RCC 7860 (cell line): ENCODE results near the gene TTLL5.

ENCODE experiments used
- DNase-seq: peaks from one replicate; pipeline ENCODE4 v3.0.0-alpha.2; 2015; ENCODE audit warnings: low spot score
- FAIRE-seq: peaks from 2 replicates; lab custom pipeline; 2012; peaks lifted over from hg19 to GRCh38; lab: Jason Lieb, UNC

Gene TTLL5

DNA sequence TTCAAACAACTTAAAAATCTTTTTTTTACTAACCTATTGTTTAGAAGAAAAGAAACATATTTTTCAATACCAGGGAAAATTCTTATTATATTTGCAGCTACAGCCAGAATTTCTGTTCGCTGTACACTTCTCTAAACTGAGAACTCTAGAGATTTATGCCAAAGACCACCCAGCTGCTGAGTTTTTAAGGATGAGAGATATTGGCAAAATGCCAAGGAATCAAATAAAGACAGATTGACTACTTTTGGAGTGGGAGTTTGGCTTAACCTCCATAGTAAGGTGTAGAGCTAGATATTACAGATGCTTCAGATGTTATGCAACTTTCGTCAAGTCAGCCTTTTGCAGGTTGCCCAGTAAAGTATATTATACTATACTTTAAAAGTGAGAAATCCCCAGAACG, 71.8 kb downstream of the TTLL5 start:
- DNase-seq = no peak
- no peak for FAIRE-seq

DNA sequence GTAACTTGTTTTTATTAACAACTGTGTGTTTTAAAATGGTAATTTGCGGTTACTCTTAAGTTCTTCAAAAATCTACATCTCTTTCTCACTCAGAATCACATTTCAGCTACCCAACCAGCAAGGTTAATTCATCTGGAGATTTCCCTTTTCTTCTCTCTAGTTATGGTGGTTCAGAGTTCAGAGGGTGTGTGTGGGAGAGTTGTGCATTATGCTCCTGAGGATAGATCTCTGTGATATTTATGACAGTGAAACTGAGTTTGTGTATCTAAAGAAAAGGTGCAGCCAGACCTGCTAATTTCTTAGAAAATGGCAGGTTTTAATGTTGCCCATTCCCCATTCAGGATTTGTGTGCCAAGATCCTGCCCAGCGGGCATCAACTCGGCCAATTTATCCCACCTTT, 73.8 kb downstream of the TTLL5 start:
- FAIRE-seq = no peak
- DNase-seq = no peak

DNA sequence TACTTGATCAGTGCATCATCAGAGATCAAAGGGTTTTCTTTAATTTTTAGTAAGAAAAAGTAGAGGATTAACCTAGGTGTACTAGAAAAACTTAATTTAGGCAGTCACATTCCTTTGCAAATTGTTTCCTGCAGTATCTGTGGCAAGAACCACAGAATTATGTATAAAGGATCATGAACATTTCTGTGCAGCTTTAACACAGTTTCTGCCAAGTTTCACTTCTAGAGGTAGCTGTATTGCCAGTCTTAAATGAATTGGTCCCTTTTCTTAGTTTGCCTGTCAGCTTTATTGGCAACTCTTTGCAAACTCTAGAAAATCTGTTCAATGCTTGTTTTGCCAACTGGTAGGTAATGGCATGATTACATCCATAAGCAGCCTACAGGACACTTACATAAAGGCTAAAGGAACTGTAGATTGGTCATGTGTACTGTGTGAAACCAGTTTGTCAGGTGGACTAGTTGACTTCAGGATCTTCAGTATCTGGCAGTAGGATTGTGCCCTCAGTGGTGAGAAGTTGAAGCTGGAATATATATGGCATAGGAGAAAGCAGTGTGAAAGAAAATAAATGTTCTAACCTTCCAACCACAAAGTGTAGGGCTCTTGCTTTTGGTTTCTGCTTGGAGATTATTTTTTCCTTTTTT, 75.9 kb downstream of the TTLL5 start:
- DNase-seq = no peak
- no peak for FAIRE-seq

DNA sequence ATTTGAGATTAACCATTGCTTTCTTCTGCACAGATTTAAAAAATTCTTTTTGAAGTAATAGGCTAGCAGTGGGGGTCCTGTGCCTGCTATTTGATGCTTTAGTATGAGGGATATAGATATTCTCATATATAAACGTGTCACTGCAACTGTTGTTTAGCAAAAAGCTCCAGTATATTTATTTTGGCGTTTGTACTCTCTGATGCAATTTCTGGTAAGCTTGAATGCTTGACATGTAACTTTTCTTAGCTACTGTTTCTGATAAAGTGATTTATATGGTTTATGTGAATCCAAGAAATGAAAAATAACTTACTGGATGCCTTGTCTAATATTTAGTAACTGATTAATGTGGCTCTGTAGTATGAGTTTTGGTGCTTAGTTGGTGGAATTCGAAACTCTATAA, 77.1 kb downstream of the TTLL5 start:
- DNase-seq (no peak), FAIRE-seq (no peak)

DNA sequence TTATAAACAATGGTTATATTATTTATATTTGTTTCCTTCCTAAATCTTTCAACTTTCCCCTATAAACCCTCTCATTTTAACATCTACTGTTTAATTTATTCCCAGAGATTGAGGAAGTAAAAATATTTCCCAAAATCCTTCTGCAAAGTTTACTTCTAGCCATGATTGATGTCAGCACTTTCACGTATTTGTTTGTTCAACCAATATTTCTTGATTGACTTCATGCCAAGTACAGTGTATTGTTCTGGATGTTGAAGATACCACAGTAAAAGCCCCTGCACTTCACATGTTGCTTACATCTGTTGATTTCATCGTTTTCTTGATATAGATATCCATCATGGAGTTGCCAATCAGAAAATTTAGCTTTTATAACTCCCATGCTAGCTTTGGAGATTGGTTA, 81.8 kb downstream of the TTLL5 start:
- FAIRE-seq (no peak), DNase-seq (no peak)

DNA sequence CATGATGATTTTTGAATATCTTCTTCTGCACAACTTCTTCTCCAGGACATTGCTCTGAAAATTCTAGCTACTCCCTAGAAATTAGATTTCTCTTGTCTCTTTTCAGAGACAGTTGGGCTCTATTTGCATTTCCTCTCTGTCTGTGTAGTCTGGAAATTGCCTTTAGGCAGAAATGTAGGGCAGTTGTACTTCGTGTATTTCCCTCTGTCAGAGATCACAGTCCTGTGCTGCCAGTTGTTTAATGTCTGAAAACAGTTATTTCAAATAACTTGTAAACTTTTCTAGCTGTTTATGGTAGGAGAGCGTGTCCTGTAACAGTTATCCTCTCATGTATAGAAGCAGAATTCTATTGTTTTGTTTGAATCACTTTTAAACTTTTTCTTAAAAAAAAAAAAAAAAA, 86.9 kb downstream of the TTLL5 start:
- DNase-seq (no peak), FAIRE-seq (no peak)

DNA sequence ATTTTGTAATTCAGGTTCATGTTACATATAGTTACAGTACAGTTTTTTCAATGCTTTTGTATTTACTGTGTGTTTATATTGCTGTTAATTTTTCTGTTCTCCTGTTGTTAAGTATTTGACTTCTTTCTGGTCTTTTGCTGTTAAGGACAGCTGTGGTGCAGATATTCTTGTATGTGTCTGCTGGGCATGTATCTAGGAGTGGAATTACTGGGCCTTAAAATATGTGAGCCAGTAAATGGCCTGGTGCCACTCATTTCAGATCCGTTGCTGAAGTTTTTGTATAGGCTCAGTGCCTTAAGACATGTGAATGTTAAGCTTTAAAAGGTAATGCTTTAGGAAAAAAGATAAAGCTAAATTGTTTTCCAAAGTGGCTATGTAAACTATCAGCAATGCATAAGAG, 87.3 kb downstream of the TTLL5 start:
- DNase-seq = no peak
- no peak for FAIRE-seq

DNA sequence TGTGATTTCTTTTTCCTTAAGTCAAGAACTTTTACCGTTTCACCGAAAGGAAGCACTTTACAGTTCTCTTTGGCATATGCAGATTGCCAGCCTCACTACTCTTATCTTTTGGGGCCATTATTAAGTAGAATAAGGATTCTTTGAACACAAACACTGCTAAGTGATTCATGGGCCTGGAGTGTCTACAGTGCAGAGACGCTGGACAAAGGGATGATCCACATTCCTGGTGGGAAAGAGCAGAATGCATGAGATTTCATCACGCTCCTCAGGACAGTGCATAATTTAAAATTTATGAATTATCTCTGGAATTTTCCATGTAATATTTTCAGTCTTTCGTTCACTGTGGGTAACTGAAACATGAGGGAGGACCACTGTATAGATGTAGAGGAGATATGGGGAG, 90.2 kb downstream of the TTLL5 start:
- no peak for FAIRE-seq
- DNase-seq = no peak

DNA sequence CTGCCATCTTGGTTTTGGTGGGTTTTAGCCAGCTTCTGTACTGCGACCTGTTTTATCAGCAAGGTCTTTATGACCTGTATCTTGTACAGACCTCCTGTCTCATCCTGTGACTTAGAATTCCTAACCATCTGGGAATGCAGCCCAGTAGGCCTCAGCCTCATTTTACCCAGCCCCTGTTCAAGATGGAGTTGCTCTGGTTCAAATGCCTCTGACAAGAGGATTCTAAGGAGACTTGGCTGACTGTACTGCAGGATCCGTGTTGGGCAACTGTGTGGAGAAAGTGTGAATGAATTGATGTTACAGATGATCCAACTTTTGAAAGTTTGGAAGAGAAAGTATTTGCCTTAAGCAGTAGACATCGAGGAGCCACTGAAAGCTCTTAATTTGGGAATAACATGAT, 91.0 kb downstream of the TTLL5 start:
- FAIRE-seq = no peak
- no peak for DNase-seq

DNA sequence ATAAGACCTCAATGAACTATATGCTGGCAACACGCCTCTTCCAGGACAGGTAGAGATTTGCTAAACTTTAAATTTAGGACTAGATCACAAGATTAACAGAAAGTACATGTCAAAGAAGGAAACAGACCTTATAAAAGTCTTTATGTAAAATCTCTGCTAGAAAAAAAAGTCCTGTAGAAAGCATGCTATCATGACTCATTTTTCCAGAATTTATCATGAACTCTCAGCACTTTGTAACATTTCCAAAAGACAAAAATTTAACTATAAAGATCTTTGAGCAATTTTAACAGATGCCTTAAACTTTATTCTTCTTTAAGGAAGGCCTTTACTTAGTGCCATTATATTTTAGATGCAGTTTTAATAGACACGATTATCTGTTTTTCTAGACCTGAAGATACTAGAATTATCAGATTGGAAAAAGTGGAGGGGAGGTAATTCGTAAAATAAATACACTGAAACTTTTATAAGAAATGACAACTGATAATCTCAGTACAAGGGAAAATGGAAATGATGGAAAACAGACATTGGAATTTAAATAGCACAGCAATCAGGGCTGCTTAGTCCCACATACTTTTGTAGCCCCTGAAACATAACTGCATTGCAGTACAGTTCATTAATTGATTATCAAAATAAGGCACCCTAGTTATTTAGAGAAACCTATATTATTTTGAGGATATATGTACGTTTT, 92.0 kb downstream of the TTLL5 start:
- no peak for FAIRE-seq
- DNase-seq = no peak

DNA sequence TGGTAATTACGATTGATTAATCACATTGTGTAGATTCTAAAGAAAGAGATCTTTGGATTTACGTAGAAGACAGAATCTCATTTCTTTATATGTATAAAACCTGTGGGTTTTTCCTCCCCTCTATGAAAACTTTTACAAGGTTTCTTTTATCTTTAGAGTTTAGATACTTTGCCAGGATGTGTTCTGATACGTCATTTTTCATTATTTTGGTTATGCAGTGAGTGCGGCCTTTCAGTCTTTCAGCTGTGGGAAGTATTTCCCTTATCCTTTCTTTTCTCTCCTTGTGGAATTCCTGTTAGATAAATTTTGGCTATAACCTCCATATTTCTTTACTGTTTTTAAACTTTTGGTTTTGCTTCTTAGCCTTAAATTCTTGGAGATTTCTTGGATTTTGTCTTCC, 92.7 kb downstream of the TTLL5 start:
- FAIRE-seq (no peak), DNase-seq (no peak)

DNA sequence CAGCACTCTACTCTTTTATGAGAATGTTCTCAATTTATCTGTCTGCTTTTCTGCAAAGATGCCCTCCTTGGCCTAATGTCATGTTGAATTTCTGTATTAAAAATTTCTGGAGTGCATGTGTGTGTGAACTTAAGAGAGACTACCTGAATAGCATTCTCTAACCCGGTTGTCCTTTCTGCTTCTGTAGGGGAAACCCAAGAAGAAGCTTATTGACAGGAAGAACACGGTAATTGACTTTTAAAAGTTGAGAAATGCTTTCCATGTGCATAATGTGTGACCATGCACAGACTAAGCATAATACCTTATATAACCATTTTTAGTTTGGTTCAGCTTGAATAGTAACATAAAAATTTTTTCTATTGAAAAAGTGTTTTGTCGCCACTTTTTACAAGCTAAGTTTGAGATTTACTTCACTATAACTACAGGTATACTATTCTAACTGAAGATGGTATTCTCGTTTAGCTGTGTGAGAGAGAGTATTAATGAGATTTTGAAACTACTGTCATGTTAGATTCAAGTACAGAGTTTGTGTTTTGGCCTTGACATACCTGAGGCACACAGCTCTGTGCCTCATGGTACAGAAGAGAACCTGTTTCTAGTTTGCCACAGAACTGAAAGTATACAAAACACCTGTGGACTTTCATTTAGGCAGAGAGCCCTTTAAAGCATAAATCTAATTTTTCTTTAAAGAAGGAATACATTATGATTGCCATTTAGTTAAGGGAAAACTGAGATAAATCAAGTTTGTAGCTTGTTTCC, 96.8 kb downstream of the TTLL5 start:
- no peak for DNase-seq
- no peak for FAIRE-seq

DNA sequence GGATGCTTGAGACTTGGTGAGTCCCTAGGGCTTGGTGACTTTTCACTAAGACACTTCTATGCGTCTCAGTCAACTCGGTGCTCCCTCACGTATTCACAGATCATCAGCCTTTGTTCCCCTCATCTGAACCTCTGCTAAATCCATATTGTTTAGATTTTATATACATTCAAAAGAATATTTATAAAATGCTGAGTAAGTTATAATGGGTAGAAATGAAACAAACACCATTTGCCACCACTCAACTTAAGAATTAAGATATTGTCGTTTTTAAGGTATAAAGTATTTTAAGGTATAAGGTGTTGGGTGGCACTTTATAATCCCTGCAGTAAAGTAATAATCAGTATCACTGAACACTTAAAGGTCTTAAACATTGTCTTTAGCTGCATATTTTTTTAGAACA, 103.0 kb downstream of the TTLL5 start:
- DNase-seq = no peak
- FAIRE-seq = no peak

DNA sequence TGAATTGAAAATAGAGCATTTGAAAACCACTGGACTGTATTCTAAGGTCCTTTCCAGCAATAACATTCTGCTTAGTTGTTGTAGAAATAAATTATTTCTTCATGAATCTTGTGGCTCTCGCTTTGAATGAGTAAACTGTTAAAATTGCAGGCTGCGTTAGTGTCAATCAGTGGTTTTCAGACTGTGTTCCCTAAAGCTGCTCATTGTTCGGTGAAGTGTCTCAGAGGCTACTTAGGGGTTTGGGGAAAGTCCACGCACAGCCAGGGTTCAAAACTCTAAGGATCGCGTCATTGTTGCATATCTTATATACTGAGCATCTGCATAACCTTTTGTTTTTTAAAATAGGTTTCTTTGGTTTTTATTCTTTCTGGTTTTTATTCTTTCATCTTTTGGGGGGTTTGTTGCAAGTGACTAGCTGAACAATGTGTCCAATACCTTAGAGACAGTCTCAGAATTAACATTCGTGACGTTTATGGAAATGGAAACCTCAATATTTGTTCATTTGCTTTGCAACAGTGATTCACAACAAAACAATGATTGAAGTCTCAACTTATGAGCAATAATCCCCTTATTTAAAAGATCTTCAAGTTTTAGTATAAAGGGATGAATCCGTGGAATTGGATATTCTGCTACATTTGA, 108.1 kb downstream of the TTLL5 start:
- no peak for FAIRE-seq
- no peak for DNase-seq

DNA sequence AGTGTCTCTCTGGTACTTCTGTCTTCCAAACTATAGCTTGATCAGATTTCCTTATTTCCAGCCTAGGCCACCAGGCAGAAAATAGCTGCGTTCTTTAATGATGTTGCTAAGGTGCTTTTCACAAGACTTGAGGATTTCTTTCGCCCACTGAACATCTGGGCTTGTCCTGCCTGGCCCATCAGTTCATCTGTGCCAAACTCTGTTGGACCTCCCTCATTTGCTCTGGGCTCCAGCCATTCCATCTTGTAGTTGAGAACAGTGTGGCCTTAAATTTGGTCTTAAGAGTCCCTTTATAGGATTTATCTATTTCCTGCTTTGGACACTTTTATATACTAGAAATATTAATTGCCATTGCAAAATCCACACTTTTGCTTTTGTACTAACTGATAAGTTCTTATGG, 109.6 kb downstream of the TTLL5 start:
- no peak for FAIRE-seq

DNA sequence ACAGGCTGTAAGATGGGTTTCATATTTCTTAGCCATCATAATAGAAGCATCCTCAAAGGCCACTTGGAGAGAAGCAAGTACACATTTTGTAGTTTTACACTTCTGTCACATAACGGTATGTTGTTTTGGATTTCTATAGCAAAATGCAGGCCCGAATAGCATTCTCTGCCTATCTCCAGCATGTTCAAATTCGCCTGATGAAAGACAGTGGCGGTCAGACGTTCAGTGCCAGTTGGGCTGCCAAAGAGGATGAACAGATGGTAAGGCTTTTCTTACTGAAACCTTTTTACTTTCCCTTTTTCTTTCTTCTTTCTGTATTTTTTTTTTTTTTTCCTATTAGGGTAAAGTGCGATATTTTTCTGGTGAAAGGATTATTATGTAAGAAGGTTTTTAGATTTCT, 110.5 kb downstream of the TTLL5 start:
- DNase-seq = no peak
- no peak for FAIRE-seq

More for the DNA sequence above, 109.6 kb downstream of the TTLL5 start:
- no peak for DNase-seq

DNA sequence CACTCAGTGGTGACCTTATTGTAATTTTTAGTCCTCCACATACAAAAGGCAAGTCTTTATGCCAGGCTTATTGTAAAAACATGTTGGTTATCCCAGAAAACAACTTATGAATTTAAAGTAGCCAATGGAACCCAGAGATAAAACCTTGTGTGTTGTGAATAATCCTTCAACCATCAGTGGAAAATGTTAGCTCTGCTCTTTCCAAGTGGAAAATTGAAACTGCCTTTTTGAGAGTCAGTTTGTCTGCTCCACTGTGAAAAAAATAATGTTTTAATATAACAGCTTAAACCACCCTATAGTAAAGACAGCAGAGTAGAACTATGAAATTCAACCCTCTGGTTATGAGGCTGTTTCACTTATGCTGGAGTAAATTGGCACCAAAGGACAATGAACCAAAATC, 112.0 kb downstream of the TTLL5 start:
- no peak for FAIRE-seq

DNA sequence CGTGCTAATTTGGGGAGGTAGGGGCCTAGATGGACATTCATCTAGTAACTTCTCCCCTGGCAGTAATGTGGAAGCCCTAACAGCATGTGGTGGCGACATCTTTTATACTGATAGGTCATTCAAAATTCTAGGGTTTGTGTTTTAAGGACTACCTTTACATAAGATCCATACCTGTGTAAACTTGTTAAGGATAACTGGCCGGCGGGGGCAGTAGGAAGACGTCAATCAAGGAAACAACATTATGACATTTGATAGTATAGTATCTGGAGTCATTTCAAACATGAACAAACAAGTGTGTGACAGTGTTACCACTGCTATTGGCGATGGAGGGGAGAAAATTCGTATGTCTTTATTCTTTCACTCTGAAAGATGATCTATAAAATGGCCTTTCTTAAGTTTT, 120.0 kb downstream of the TTLL5 start:
- no peak for FAIRE-seq
- no peak for DNase-seq

More for the DNA sequence above, 112.0 kb downstream of the TTLL5 start:
- DNase-seq = no peak

DNA sequence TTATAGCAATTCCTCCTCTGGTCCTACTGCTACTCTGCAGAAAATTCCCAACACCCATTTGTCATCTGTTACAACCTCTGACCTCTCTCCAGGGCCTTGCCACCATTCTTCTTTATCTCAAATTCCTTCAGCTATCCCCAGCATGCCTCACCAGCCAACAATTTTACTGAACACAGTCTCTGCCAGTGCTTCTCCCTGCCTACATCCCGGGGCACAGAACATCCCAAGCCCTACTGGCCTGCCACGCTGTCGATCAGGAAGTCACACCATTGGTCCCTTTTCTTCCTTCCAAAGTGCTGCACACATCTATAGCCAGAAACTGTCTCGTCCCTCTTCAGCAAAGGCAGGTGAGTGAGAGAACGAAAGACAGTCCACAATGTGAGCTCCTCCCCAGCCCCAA, 122.1 kb downstream of the TTLL5 start:
- no peak for DNase-seq
- FAIRE-seq = no peak

DNA sequence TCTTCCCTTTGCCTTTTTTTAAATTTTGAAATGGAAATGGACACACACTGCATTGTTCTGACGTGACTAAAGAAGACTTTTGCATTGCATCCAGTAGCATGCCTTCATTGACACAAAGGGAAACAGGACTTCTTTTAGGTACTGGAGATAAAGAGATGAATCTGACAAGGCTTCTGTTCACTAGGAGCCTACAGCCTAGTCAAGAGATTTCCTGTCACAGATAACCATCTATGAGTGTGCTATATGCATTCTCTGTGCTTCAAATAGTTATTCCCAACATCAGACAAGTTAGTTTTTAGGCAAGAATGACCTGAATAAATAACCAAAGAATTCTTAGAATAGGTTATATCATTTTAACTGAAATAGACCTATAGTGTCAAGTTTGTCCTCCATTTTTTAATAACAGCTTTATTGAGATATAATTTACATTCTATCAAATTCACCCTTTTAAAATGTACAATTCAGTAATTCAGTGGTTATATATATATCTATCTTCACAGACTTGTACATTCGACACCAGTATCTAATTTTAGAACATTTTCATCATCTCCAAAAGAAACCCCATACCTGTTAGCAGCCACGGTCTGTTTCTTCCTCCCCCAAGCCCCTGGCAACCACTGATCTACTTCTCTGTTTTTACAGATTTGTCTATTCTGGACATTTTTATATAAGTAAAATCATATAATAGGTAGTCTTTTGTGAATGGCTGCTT, 122.7 kb downstream of the TTLL5 start:
- no peak for DNase-seq
- no peak for FAIRE-seq

DNA sequence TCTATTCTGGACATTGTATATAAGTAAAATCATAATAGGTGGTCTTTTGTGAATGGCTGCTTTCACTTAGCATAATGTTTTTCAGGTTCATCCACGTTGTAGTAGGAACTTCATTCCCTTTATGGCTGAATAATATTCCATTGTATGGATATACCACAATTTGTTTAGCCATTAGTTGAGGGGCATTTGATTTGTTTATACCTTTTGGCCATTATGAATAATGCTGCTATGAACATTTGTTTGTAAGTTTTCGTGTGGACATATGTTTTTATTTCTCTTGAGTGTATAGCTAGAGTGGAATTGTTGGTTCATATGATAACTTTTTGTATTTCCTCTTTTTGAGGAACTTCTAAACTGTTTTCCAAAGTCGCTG, 123.3 kb downstream of the TTLL5 start:
- DNase-seq (no peak), FAIRE-seq (no peak)
